ENCODE measurements around the gene KCNQ1.

KCNQ1 gene

GRCh38 chr11:2776351-2777061 lies 331.7 kb downstream of the KCNQ1 start:
- Histone ChIP-seq H3K9me3 (ENCODE audit: control insufficient read depth in 1 of 2, low read length in 2 of 2) (no peaks in the 10 kb centered on the region), H3K27me3 (ENCODE audit: low read depth, low read length) (no peaks in the 10 kb centered on the region), H3K4me3 (ENCODE audit: low read depth in 1 of 2, low read length in 2 of 2) (no peak overlapping the region), H3K4me1 (ENCODE audit: control insufficient read depth in 1 of 2, insufficient read depth in 2 of 2, low read length in 2 of 2) (peaks cover 5 to 18% of the 10 kb centered on the region in 2 donors), H3K36me3 (ENCODE audit: control insufficient read depth in 1 of 2, insufficient read depth in 2 of 2, low read length in 2 of 2) (no peaks in the 10 kb centered on the region), H3K27ac (ENCODE audit: low read length) (no peak overlapping the region)

GRCh38 chr11:2777386-2777785 lies 332.6 kb downstream of the KCNQ1 start:
- Histone ChIP-seq H3K36me3 (ENCODE audit: control insufficient read depth in 1 of 2, insufficient read depth in 2 of 2, low read length in 2 of 2) (no peaks in the 10 kb centered on the region), H3K4me1 (ENCODE audit: control insufficient read depth in 1 of 2, insufficient read depth in 2 of 2, low read length in 2 of 2) (peaks cover 5 to 18% of the 10 kb centered on the region in 2 donors), H3K27ac (ENCODE audit: low read length) (no peak overlapping the region), H3K9me3 (ENCODE audit: control insufficient read depth in 1 of 2, low read length in 2 of 2) (no peaks in the 10 kb centered on the region), H3K4me3 (ENCODE audit: low read depth in 1 of 2, low read length in 2 of 2) (no peak overlapping the region), H3K27me3 (ENCODE audit: low read depth, low read length) (no peaks in the 10 kb centered on the region)

- Histone ChIP-seq H3K4me3 (ENCODE audit: low read depth in 1 of 2, low read length in 2 of 2) (peak overlapping the region in 1 of 2 donors; percentile 27), H3K36me3 (ENCODE audit: control insufficient read depth in 1 of 2, insufficient read depth in 2 of 2, low read length in 2 of 2) (no peaks in the 10 kb centered on the region), H3K9me3 (ENCODE audit: control insufficient read depth in 1 of 2, low read length in 2 of 2) (no peaks in the 10 kb centered on the region), H3K4me1 (ENCODE audit: control insufficient read depth in 1 of 2, insufficient read depth in 2 of 2, low read length in 2 of 2) (peaks cover 5 to 18% of the 10 kb centered on the region in 2 donors), H3K27me3 (ENCODE audit: low read depth, low read length) (no peaks in the 10 kb centered on the region), H3K27ac (ENCODE audit: low read length) (no peak overlapping the region)
Measured at GRCh38 chr11:2777871-2778629, 333.2 kb downstream of the KCNQ1 start.

GRCh38 chr11:2778630-2779498 lies 334.1 kb downstream of the KCNQ1 start:
- H3K4me3 ChIP-seq (ENCODE audit: low read depth in 1 of 2, low read length in 2 of 2) = peak overlapping the region in 1 of 2 donors; percentile 27

DNA sequence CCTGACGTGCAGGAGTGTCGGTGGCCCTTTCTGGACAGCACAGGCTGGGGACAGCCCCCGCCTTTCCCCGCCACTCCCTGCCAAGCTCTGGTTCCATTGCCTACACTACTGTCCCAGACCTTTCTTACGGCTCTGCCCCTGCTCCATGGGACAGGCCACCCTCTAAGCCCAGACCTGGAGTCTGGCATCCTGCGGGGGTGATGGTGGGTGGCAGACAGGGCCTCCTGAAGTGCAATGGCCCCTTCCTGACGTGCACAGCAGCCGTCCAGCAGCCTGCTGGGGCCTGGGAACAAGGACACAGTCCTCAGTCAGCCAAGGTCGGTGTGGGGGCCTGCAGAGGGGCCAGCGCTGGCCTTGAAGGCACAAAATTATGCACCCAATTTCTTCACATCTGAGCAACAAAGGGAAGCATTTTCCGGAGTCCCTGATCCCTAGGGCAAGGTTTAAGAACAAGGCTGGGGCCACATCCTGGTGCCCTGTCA lies 334.7 kb downstream of the KCNQ1 start:
- Histone ChIP-seq H3K27ac (ENCODE audit: low read length) (peak overlapping the region; percentile 60), H3K4me3 (ENCODE audit: low read depth in 1 of 2, low read length in 2 of 2) (no peak overlapping the region)

More at GRCh38 chr11:2778630-2779498, 334.1 kb downstream of the KCNQ1 start:
- H3K36me3 ChIP-seq (ENCODE audit: control insufficient read depth in 1 of 2, insufficient read depth in 2 of 2, low read length in 2 of 2) = no peaks in the 10 kb centered on the region
- H3K9me3 ChIP-seq (ENCODE audit: control insufficient read depth in 1 of 2, low read length in 2 of 2) = no peaks in the 10 kb centered on the region
- H3K27ac ChIP-seq (ENCODE audit: low read length) = peak overlapping the region; percentile 60
- no peaks in the 10 kb centered on the region for H3K27me3 ChIP-seq (ENCODE audit: low read depth, low read length)
- H3K4me1 ChIP-seq (ENCODE audit: control insufficient read depth in 1 of 2, insufficient read depth in 2 of 2, low read length in 2 of 2) = peaks cover 5 to 18% of the 10 kb centered on the region in 2 donors

DNA sequence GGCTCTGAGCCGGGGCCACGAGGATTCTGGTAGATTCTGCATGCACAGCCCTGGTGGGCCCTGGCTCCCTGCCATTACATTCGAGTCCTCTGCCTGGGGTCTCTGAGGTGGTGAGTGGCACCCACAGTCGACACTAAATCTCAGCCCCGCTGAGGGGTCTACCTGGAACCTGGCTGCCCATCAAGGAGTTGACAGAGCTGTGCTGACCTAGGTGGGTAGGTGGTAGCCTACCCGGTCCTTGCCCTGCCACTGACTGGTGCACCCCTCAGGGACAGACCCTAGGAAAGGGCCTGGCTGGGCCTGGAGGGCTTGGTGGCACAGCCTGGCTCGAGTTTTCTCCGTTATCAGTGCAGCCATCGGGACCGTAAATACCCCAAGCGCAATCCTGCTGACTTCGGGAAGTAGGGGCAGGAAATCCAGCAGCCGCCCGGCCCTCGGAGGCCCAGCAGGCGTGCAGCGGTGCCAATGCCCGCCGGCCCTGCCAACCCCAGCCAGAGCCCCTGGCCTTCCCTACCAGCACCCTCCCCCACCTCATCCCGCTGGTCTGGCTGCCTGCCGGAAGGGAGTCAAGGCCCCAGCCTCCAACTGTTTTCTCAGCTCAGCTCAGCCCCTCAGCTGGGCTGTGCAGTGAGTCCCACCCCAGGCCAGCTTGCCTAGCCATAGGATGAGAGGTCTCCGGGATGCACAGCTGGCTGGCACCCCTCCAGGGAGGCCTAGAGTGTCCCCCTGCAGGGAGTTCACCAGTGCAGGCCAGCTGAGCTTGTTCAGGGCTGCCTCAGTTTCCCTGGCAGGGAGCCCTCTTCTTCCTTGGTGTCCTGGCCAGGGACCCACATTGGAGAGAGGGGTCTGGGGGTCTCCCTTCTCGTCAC lies 335.4 kb downstream of the KCNQ1 start:
- Histone ChIP-seq H3K4me3 (ENCODE audit: low read depth in 1 of 2, low read length in 2 of 2) (no peak overlapping the region), H3K27ac (ENCODE audit: low read length) (no peak overlapping the region), H3K9me3 (ENCODE audit: control insufficient read depth in 1 of 2, low read length in 2 of 2) (no peaks in the 10 kb centered on the region), H3K27me3 (ENCODE audit: low read depth, low read length) (no peaks in the 10 kb centered on the region), H3K36me3 (ENCODE audit: control insufficient read depth in 1 of 2, insufficient read depth in 2 of 2, low read length in 2 of 2) (no peaks in the 10 kb centered on the region), H3K4me1 (ENCODE audit: control insufficient read depth in 1 of 2, insufficient read depth in 2 of 2, low read length in 2 of 2) (peaks cover 5 to 18% of the 10 kb centered on the region in 2 donors)

More for the DNA sequence above, 334.7 kb downstream of the KCNQ1 start:
- Histone ChIP-seq H3K9me3 (ENCODE audit: control insufficient read depth in 1 of 2, low read length in 2 of 2) (no peaks in the 10 kb centered on the region), H3K4me1 (ENCODE audit: control insufficient read depth in 1 of 2, insufficient read depth in 2 of 2, low read length in 2 of 2) (peaks cover 5 to 18% of the 10 kb centered on the region in 2 donors), H3K27me3 (ENCODE audit: low read depth, low read length) (no peaks in the 10 kb centered on the region), H3K36me3 (ENCODE audit: control insufficient read depth in 1 of 2, insufficient read depth in 2 of 2, low read length in 2 of 2) (no peaks in the 10 kb centered on the region)

- H3K27me3 ChIP-seq (ENCODE audit: low read depth, low read length) = no peaks in the 10 kb centered on the region
- peaks cover 5 to 18% of the 10 kb centered on the region in 2 donors for H3K4me1 ChIP-seq (ENCODE audit: control insufficient read depth in 1 of 2, insufficient read depth in 2 of 2, low read length in 2 of 2)
- no peaks in the 10 kb centered on the region for H3K9me3 ChIP-seq (ENCODE audit: control insufficient read depth in 1 of 2, low read length in 2 of 2)
- no peak overlapping the region for H3K4me3 ChIP-seq (ENCODE audit: low read depth in 1 of 2, low read length in 2 of 2)
- H3K36me3 ChIP-seq (ENCODE audit: control insufficient read depth in 1 of 2, insufficient read depth in 2 of 2, low read length in 2 of 2) = no peaks in the 10 kb centered on the region
- no peak overlapping the region for H3K27ac ChIP-seq (ENCODE audit: low read length)
Measured at GRCh38 chr11:2780850-2781407, 336.1 kb downstream of the KCNQ1 start.

DNA sequence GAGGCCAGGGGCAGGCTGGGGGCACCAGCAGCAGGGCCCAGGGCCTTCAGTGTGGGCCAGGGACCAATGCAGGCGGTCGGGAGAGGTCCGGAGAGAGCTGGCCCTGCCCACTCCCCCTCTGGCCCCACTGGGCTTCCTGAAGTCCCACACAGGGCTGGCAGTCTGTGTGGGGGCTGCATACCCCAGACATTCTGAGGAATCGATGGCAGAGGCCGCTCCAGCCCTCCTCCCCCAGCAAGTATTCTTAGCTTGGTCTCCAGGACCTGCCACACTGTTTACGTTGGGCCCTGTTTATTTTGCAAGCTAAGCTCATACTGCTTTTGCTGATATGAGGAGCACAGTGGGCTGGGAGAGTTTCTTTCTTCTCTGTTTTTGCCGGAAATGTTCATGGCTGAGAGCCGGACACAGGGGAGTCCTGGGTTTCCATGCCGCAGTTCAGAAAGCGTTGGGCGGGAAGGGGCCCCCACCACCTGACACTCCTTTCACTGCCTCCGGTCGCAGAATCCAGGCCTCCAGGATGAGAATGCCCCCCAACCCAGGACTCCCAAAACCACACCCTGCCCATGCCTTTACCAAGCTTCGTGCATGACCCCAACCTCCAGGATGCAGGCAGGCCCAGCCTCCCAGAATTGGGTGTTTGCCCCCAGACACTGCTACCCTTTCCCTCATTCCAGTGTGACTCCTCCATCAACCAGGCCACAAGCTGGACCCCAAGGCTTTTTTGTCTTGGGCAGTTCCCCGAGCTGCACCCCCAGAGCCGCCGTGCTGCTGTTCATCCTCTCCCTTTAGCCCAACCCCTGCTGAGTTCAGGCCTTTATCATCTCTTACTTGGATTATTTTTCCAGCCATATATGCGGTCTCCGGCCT lies 336.8 kb downstream of the KCNQ1 start:
- Histone ChIP-seq H3K9me3 (ENCODE audit: control insufficient read depth in 1 of 2, low read length in 2 of 2) (peaks cover 0 to 2% of the 10 kb centered on the region in 2 donors), H3K36me3 (ENCODE audit: control insufficient read depth in 1 of 2, insufficient read depth in 2 of 2, low read length in 2 of 2) (no peaks in the 10 kb centered on the region), H3K4me1 (ENCODE audit: control insufficient read depth in 1 of 2, insufficient read depth in 2 of 2, low read length in 2 of 2) (peaks cover 5 to 18% of the 10 kb centered on the region in 2 donors), H3K27me3 (ENCODE audit: low read depth, low read length) (no peaks in the 10 kb centered on the region), H3K4me3 (ENCODE audit: low read depth in 1 of 2, low read length in 2 of 2) (no peak overlapping the region), H3K27ac (ENCODE audit: low read length) (no peak overlapping the region)

- no peaks in the 10 kb centered on the region for H3K27me3 ChIP-seq (ENCODE audit: low read depth, low read length)
- H3K4me1 ChIP-seq (ENCODE audit: control insufficient read depth in 1 of 2, insufficient read depth in 2 of 2, low read length in 2 of 2) = peaks cover 5 to 18% of the 10 kb centered on the region in 2 donors
- no peaks in the 10 kb centered on the region for H3K36me3 ChIP-seq (ENCODE audit: control insufficient read depth in 1 of 2, insufficient read depth in 2 of 2, low read length in 2 of 2)
- no peak overlapping the region for H3K4me3 ChIP-seq (ENCODE audit: low read depth in 1 of 2, low read length in 2 of 2)
- H3K27ac ChIP-seq (ENCODE audit: low read length) = no peak overlapping the region
- H3K9me3 ChIP-seq (ENCODE audit: control insufficient read depth in 1 of 2, low read length in 2 of 2) = peaks cover 0 to 2% of the 10 kb centered on the region in 2 donors
Measured at GRCh38 chr11:2782769-2783168, 338.0 kb downstream of the KCNQ1 start.

Data from muscle layer of duodenum (tissue), 2 donors.